ENCODE measurements around the gene FAAP100.
A peak's percentile ranks its signal among the peaks of the same experiment; 100 is the strongest.

FAAP100 gene

DNA sequence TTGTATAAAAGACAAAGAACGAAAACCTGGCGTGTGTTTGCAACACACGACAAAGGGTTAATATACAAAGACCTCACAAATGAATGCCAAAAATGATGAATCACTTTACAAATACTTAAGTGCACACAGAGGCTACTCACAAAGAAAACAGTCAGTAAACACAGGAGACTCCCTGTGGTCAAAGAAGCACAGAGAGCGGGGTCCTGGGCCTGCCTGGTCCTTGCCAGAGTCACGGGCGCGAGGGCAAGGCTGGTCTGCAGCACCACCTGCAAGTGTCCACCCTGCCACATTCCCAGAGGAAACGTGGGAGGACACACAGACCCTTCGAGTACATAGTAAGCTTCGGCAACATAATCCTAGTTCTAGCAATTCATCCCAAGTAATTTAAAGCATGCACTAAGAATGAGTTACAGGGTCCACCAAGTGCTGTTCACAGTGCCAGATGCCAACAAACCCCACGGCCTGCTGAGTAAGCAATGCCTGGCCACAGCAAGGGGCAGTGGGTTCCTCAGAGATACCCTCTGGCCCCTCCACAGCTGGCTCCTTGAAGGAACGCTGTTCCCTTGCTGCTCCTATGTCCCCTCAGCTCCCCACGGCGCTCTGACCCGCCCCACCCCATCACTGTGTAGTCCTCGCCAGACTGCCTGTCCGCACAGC lies 24.6 kb upstream of the FAAP100 start:
- no peak for DNase-seq

GRCh38 chr17:81575836-81576235 lies 23.7 kb upstream of the FAAP100 start:
- DNase-seq: no peak

DNA sequence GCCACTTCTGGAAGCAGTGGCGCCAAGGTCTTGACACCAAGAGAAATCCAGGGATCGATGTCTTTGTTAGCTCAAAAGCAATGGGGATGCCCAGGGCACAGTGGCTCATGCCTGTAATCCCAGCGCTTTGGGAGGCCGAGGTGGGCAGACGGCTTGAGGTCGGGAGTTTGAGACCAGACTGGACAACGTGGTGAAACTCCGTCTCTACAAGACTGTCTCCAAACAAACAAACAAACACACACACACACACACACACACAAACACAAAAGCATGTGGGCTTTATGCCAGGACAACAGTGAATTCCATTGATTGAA lies 22.4 kb upstream of the FAAP100 start:
- DNase-seq: no peak

DNA sequence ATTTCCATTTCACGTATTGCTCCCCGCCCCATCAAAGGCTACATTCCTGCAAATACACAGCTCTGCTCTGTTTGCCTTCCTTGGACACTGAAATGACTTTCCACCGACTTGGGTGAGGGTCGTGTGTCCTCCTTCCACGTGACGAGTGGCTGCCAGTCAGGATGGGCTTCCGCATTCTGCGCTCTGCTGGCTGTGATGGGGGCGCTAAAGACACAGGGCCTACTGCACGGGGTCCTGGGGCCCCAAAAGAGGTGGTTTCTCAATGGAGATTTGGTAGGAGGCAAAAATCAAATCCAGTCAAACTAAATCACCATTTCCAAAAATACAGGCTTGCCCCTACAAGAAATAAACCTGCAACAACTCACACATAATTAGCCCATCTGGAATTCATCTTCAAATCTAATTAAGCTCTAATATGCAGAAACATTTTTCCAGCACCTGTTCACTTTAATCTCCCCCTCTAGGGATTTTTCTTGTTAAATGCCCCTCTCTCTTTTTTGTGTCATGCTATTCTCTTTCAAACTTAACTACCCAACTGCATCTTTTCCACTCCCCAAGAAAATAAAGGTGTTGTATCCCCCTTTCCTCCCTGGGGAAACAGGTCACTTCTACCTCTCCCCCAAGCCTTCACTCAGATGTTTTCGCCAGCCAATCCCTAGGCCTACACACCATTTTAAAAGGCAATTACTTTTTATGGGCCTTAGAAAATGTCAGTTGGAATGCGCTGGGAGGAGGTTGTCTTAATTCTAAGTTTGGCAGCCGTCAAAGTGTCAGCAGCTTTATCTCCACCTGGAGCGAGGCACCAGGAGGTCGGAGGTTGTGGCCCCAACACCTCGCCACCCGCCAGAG lies 21.9 kb upstream of the FAAP100 start:
- no peak for DNase-seq

- DNase-seq: no peak
These were observed 20.5 kb upstream of the FAAP100 start for GRCh38 chr17:81572563-81573168.

- no peak for DNase-seq
These were observed 18.8 kb upstream of the FAAP100 start for GRCh38 chr17:81570964-81571363.

- DNase-seq: no peak
These were observed 17.9 kb upstream of the FAAP100 start for GRCh38 chr17:81569986-81570514.

- DNase-seq: no peak
These were observed 16.3 kb upstream of the FAAP100 start for GRCh38 chr17:81568416-81568815.

DNA sequence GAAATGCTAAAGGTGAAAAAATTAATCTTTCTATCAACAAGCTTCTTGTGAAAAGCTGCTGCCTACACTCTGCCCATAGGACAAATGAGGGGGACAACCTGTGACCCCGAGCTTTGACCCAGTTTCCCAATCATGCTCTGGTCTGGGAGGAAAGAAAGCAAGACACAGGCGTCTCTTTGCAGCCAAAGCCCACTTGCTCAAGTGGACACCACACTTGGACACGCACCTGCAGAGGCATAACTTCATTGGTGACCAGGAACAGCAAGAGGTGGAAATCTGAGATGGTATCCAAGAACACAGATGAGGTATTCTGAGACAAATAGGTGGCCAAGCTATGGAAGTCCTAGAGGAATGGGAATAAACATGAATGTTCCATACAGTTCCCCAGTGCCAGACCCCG lies 15.0 kb upstream of the FAAP100 start:
- DNase-seq: no peak

- DNase-seq: peak; percentile 84
These were observed 14.4 kb upstream of the FAAP100 start for GRCh38 chr17:81566461-81567126.

- DNase-seq: no peak
These were observed 13.1 kb upstream of the FAAP100 start for GRCh38 chr17:81565231-81565630.

- no peak for DNase-seq
These were observed 12.6 kb upstream of the FAAP100 start for GRCh38 chr17:81564778-81565177.

- DNase-seq: no peak
These were observed 11.9 kb upstream of the FAAP100 start for GRCh38 chr17:81563861-81564586.

DNA sequence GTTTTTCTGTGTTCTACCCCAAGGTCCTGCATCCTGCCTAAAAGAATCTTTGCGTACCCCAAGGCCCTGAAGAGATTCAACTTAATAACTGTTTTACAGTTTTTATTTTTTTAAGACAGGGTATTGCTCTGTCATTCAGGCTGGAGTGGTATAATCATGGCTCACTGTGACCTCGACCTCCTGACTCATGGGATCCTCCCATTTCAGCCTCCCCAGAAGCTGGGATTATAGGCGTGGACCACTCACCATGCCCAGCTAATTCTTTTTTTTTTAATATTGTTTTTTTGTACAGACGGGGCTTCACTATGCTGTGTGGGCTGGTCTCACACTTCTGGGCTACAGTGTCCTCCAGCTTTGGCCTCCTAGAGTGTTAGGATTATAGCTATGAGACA lies 9.3 kb upstream of the FAAP100 start:
- DNase-seq: no peak

GRCh38 chr17:81558941-81559806 lies 7.0 kb upstream of the FAAP100 start:
- DNase-seq: no peak

GRCh38 chr17:81558115-81558468 lies 5.9 kb upstream of the FAAP100 start:
- no peak for DNase-seq

DNA sequence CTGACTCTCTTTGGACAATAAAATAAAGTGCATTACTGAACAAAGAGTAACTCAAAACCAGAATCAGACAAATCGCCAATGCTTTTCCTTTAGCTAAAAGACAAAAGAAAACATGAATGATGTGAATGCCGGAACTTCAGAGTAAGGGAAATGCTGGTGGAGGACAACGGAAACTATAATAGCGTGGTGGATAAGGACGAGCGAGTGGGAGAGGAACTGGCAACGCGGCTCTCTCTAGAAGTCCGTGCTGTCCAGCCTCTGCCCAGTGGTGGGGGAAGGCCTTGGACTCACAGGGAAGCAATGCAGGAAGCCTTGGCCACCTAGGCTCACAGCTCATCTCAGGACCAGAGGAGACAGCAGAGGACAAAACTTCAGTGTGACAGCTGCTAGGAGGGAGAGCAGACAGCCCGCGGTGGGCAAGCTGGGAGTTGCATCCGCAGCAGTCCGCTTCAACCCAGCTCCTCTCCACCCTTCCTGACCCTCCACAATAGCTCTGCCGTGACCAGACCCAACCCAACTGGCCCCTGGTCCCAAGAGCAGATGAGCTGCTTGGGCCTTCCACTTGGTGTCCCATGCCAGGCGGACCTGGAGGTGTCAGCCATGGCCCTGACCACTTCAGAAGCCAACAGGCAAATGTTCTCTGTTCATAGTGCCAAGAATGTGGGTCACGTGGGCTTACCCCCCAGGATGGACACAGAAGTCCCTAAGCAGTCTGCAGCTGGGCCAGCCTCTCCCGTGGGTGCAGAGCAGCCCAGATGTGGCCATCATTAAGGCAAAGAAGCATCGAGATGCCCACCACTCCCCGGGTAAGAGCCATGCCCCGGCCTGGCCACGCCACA lies 5.3 kb upstream of the FAAP100 start:
- DNase-seq: no peak

- no peak for DNase-seq
These were observed 4.7 kb upstream of the FAAP100 start for GRCh38 chr17:81556863-81557262.

DNA sequence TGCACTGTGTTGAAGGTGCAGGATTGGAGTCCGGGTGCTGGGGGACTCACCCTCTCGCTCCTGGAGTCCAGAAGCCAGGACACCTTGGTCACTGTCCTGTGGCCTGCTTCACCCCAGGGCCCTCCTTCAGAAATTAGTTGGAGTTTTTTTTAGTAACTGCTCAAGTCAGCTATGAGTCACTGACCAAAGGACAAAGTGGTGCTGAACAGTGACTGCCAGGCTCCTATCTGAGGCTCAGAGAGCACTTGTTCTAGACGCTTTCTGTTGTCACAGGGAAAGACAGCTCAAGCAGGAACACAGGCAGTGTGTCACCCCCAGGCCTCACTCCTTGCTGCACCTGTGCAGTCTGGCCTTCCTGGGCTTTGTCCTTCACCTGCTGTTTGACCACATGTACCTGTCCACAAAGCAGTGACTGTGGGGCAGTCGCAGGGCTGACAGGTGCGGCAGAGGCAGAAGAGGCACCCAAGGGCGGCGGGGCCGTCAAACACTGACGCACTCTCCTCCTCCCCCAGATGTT lies 4.1 kb upstream of the FAAP100 start:
- no peak for DNase-seq

- peak; percentile 49 for DNase-seq
These were observed 1.5 kb upstream of the FAAP100 start for GRCh38 chr17:81553616-81554181.
